Astrocyte of the spinal cord (primary cell): ENCODE data around the gene GPR37L1.

Experiments
- DNase-seq: peaks from one replicate; pipeline ENCODE4 v3.0.0; 2011; ENCODE audit warnings: low read depth, low spot score
- H3K4me3 ChIP-seq: 2 replicates; pipeline ENCODE4 v1.5.1; 2011; ENCODE audit warnings: low read depth, mild to moderate bottlenecking, low read length, moderate library complexity
- in situ Hi-C: cut with HindIII; loops from 2 replicates; pipeline ENCODE4 v1.10.0; 2017; ENCODE audit warnings: low sequenced_read_pairs
- TF ChIP-seq, protein P1 (sequence below): IDR thresholded peaks from 2 replicates; pipeline ENCODE4 v1.5.1; 2012; ENCODE audit warnings: low read depth, mild to moderate bottlenecking, low read length, inconsistent platforms

Gene GPR37L1

GRCh38 chr1:202157945-202158344 is 35.2 kb downstream of the GPR37L1 start:
- in situ Hi-C loops = no loop called here
- no peak overlapping the region for H3K4me3 ChIP-seq
- TF ChIP-seq, protein P1, sequence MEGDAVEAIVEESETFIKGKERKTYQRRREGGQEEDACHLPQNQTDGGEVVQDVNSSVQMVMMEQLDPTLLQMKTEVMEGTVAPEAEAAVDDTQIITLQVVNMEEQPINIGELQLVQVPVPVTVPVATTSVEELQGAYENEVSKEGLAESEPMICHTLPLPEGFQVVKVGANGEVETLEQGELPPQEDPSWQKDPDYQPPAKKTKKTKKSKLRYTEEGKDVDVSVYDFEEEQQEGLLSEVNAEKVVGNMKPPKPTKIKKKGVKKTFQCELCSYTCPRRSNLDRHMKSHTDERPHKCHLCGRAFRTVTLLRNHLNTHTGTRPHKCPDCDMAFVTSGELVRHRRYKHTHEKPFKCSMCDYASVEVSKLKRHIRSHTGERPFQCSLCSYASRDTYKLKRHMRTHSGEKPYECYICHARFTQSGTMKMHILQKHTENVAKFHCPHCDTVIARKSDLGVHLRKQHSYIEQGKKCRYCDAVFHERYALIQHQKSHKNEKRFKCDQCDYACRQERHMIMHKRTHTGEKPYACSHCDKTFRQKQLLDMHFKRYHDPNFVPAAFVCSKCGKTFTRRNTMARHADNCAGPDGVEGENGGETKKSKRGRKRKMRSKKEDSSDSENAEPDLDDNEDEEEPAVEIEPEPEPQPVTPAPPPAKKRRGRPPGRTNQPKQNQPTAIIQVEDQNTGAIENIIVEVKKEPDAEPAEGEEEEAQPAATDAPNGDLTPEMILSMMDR = no peak
- DNase-seq = no peak

DNA sequence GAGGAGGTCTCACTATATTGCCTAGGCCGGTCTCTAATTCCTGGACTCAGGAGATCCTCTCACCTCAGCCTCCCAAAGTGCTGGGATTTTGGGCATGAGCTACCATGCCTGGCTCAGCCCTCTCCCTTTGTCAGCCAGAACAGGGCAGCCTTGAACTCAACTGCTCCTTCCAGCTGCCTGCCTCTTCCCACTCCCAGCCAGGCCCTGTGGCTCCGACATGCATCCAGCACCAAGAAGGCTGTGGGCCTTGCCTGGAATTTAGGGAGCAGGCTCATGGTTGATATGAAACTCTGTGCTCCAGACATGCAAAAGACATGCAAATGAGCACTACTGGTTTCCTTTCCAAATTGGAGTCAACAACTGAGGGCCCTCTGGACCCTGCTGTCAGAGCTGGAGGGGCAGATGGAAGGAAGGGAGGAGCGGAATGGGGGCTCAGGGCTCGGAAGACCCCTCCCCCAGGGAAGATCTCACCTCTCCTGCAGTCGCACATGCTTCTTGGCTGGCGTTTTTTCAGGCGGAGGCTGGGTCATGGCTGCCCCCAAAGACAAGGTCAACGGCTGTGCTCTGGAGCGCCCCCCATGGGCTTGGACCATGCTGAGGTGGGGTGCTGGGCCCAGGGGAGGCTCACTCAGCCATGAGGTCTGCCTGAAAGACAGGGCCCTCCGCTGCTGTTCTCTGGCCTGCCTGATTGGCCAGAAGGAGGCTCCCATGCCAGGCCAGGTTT is 36.3 kb downstream of the GPR37L1 start:
- in situ Hi-C loops = no loop called here
- TF ChIP-seq, protein P1 = no peak
- H3K4me3 ChIP-seq = no peak overlapping the region
- DNase-seq = no peak

- TF ChIP-seq, protein P1 = no peak
- in situ Hi-C loops = no loop called here
- H3K4me3 ChIP-seq = no peak overlapping the region
- DNase-seq = no peak
Measured at GRCh38 chr1:202159534-202160371, 37.0 kb downstream of the GPR37L1 start.

DNA sequence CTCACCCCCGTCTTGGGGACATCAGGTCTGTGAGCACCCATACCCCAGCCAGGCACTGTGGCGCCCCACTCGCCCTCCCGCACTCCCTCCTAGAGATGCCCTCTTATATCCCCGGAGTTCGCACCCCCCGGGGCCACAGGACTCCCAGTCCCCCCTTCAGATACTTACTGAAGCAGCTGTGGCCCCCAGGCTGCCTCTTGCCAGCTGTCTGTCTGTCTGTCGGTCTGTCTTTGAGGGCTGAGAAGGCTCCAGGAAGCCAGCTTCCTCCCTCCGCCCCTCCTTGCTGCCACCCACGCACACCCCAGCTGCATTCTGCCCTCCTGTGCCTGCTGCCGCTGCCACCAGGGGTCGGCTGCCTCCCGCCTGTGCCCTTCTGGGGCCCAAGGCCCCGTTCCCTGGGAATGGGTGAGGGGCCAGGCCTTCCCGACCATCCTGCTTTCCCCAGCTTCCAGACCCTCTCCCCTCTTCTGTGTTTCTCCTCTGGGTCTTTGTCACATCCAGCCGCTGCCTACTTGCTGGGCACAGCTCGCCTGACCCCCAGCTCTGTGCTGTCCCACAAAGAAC is 37.7 kb downstream of the GPR37L1 start, which contains the start of gene PTPN7:
Gene PTPN7, minus strand, starts transcription at position 226 of the 564 bp plus-strand sequence. CDS start 1,200 bp downstream, outside the sequence.
- in situ Hi-C loops = no loop called here
- no peak for DNase-seq
- H3K4me3 ChIP-seq = no peak within 1 kb of the TSS
- TF ChIP-seq, protein P1 = no peak

DNA sequence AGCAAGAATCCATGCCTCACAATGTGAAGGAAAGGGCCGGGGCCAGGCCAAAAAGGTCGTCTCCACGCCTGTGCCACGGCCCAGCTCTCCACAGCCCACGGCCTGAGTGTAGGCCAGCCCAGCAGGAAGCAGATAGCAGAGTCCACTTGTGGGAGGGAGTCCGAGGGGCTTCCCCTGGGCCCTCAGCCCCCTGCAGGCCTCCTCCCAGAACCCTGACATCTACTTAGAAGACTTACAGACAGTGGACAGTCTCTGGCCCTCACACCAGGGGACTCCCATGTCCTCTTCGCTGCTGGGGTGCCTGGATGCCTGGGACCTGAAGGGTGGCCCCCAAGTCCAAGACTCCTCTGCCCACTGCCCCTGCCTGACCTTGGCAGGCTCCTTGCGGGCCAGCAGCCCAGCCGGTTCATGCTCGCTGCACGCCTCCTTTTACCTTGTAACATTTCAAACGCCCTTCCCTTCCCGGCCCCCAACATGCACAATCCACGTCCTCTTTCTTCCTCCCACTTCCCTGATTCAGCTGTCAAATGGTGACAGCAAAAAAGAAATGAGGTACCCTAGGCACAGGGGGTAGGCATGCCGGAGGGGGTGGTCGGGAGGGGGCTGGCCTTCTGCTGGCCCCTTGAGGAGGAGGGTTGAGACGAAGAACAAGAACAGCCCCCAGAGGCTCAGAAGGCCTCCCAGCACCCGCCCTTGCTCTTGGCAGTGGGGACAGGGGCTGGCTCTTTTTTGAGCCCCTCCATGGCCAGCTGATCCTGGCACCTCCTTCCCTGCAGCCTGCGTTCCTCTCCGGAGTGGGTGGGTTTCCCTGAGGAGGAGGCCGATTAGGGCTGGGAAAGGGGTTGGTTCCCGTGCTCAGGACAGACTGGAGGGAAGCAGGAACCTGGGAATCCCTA is 38.7 kb downstream of the GPR37L1 start:
- DNase-seq = no peak
- TF ChIP-seq, protein P1 = no peak
- H3K4me3 ChIP-seq = no peak overlapping the region
- in situ Hi-C loops = no loop called here

GRCh38 chr1:202162047-202162417 is 39.3 kb downstream of the GPR37L1 start:
- TF ChIP-seq, protein P1 = no peak
- in situ Hi-C loops = no loop called here
- no peak overlapping the region for H3K4me3 ChIP-seq
- no peak for DNase-seq
